Measurements from ENCODE around the gene TFDP2. TPM values are rescaled to one million over a fixed set of nuclear protein-coding genes. Genes with fewer than 3 reads are reported as not detected.

The TFDP2 gene
- total RNA-seq, result 41.8 TPM
- 10 to 100 TPM; 21.3 to 43.7 (median 34.7) TPM for polyA plus RNA-seq (ENCODE audit: insufficient read depth in 1 of 8, insufficient read length in 8 of 8, low replicate concordance in 1 of 8)
- long read RNA-seq, donor 1, partial matches to known transcripts, result 9 of 9 reads
- long read RNA-seq, donor 1, other reads (novel, unspliced or antisense), result 0 of 9 reads
- long read RNA-seq, donor 2, result 0 reads
- long read RNA-seq, donor 3, full-length matches to known transcripts, result 1 of 1 reads
- long read RNA-seq, donor 3, partial matches to known transcripts, result 0 of 1 reads
- long read RNA-seq, donor 3, other reads (novel, unspliced or antisense), result 0 of 1 reads
- long read RNA-seq, donor 4, result 0 reads
- long read RNA-seq, donor 5, full-length matches to known transcripts, result 7 of 13 reads
- long read RNA-seq, donor 5, partial matches to known transcripts, result 6 of 13 reads
- long read RNA-seq, donor 5, other reads (novel, unspliced or antisense), result 0 of 13 reads
- long read RNA-seq, donor 6, partial matches to known transcripts, result 0 of 3 reads
- long read RNA-seq, donor 6, other reads (novel, unspliced or antisense), result 0 of 3 reads
- long read RNA-seq, donor 7, partial matches to known transcripts, result 0 of 4 reads
- long read RNA-seq, donor 7, other reads (novel, unspliced or antisense), result 0 of 4 reads
- long read RNA-seq, donor 8, result 0 reads
- long read RNA-seq, donor 9, partial matches to known transcripts, result 20 of 22 reads
- long read RNA-seq, donor 9, other reads (novel, unspliced or antisense), result 0 of 22 reads
- long read RNA-seq, donor 10, partial matches to known transcripts, result 0 of 2 reads
- long read RNA-seq, donor 10, other reads (novel, unspliced or antisense), result 0 of 2 reads
- long read RNA-seq, donor 11, full-length matches to known transcripts, result 2 of 2 reads
- long read RNA-seq, donor 11, partial matches to known transcripts, result 0 of 2 reads
- long read RNA-seq, donor 11, other reads (novel, unspliced or antisense), result 0 of 2 reads

GRCh38 chr3:142148792-142149672 is at the start of gene TFDP2:
Gene TFDP2 (minus strand): TSS chr3:142149544. CDS start chr3:142101749, 47,795 bp downstream.
- Histone ChIP-seq H3K27me3 (ENCODE audit: control insufficient read depth, insufficient read depth, low read length) (no peaks in the 10 kb centered on the region), H3K27ac (ENCODE audit: low read length) (peak within 1 kb of the TSS; percentile 80), H3K4me3 (ENCODE audit: low read length) (peak within 1 kb of the TSS; percentile 71), H3K4me1 (ENCODE audit: control insufficient read depth, insufficient read depth, low read length) (peaks cover 6% of the 10 kb centered on the region), H3K9me3 (replicated peaks; ENCODE audit: control insufficient read depth, low read depth, low read length) (no peaks in the 10 kb centered on the region), H3K36me3 (ENCODE audit: control insufficient read depth, insufficient read depth, low read length) (no peaks in the 10 kb centered on the region)
- under 1% methylated on average over 79 of the region's 83 CpGs for WGBS (ENCODE audit: insufficient coverage)
- peak; percentile 97 for DNase-seq

- DNase-seq, result no peak
- Histone ChIP-seq H3K4me1 (ENCODE audit: control insufficient read depth, insufficient read depth, low read length) (no peaks in the 10 kb centered on the region), H3K4me3 (ENCODE audit: low read length) (no peak overlapping the region), H3K36me3 (ENCODE audit: control insufficient read depth, insufficient read depth, low read length) (peaks cover 2% of the 10 kb centered on the region), H3K27me3 (ENCODE audit: control insufficient read depth, insufficient read depth, low read length) (no peaks in the 10 kb centered on the region), H3K9me3 (replicated peaks; ENCODE audit: control insufficient read depth, low read depth, low read length) (no peaks in the 10 kb centered on the region), H3K27ac (ENCODE audit: low read length) (no peak overlapping the region)
These were observed 39.5 kb upstream of the TFDP2 start for GRCh38 chr3:142188846-142189245.

- Histone ChIP-seq H3K4me1 (ENCODE audit: control insufficient read depth, insufficient read depth, low read length) (no peaks in the 10 kb centered on the region), H3K9me3 (replicated peaks; ENCODE audit: control insufficient read depth, low read depth, low read length) (no peaks in the 10 kb centered on the region), H3K36me3 (ENCODE audit: control insufficient read depth, insufficient read depth, low read length) (peaks cover 7% of the 10 kb centered on the region), H3K4me3 (ENCODE audit: low read length) (no peak overlapping the region), H3K27ac (ENCODE audit: low read length) (no peak overlapping the region), H3K27me3 (ENCODE audit: control insufficient read depth, insufficient read depth, low read length) (no peaks in the 10 kb centered on the region)
- WGBS (ENCODE audit: insufficient coverage), result 100% methylated on average over 3 of the region's 6 CpGs
- peak; percentile 7 for DNase-seq
These were observed 31.5 kb upstream of the TFDP2 start for GRCh38 chr3:142180761-142181362.

- H3K4me1 ChIP-seq (ENCODE audit: control insufficient read depth, insufficient read depth, low read length), result no peaks in the 10 kb centered on the region
- H3K4me3 ChIP-seq (ENCODE audit: low read length), result no peak overlapping the region
- WGBS (ENCODE audit: insufficient coverage), result no CpG with 5 or more reads among the region's 1 CpG
- no peak for DNase-seq
- H3K36me3 ChIP-seq (ENCODE audit: control insufficient read depth, insufficient read depth, low read length), result peaks cover 13% of the 10 kb centered on the region
- no peak overlapping the region for H3K27ac ChIP-seq (ENCODE audit: low read length)
- H3K9me3 ChIP-seq (replicated peaks; ENCODE audit: control insufficient read depth, low read depth, low read length), result no peaks in the 10 kb centered on the region
- H3K27me3 ChIP-seq (ENCODE audit: control insufficient read depth, insufficient read depth, low read length), result no peaks in the 10 kb centered on the region
These were observed 26.1 kb upstream of the TFDP2 start for GRCh38 chr3:142175478-142175877.

GRCh38 chr3:142174559-142174958 is 25.2 kb upstream of the TFDP2 start:
- DNase-seq, result no peak
- H3K27me3 ChIP-seq (ENCODE audit: control insufficient read depth, insufficient read depth, low read length), result no peaks in the 10 kb centered on the region
- H3K36me3 ChIP-seq (ENCODE audit: control insufficient read depth, insufficient read depth, low read length), result peaks cover 19% of the 10 kb centered on the region
- H3K4me1 ChIP-seq (ENCODE audit: control insufficient read depth, insufficient read depth, low read length), result no peaks in the 10 kb centered on the region
- 89% methylated on average over 2 of the region's 2 CpGs for WGBS (ENCODE audit: insufficient coverage)
- H3K9me3 ChIP-seq (replicated peaks; ENCODE audit: control insufficient read depth, low read depth, low read length), result no peaks in the 10 kb centered on the region
- no peak overlapping the region for H3K27ac ChIP-seq (ENCODE audit: low read length)
- no peak overlapping the region for H3K4me3 ChIP-seq (ENCODE audit: low read length)

- Histone ChIP-seq H3K4me3 (ENCODE audit: low read length) (no peak overlapping the region), H3K36me3 (ENCODE audit: control insufficient read depth, insufficient read depth, low read length) (peaks cover 18% of the 10 kb centered on the region), H3K4me1 (ENCODE audit: control insufficient read depth, insufficient read depth, low read length) (no peaks in the 10 kb centered on the region), H3K27me3 (ENCODE audit: control insufficient read depth, insufficient read depth, low read length) (no peaks in the 10 kb centered on the region), H3K9me3 (replicated peaks; ENCODE audit: control insufficient read depth, low read depth, low read length) (no peaks in the 10 kb centered on the region), H3K27ac (ENCODE audit: low read length) (no peak overlapping the region)
- 58% methylated on average over 3 of the region's 3 CpGs for WGBS (ENCODE audit: insufficient coverage)
- no peak for DNase-seq
These were observed 19.2 kb upstream of the TFDP2 start for GRCh38 chr3:142168514-142168913.

- Histone ChIP-seq H3K36me3 (ENCODE audit: control insufficient read depth, insufficient read depth, low read length) (peaks cover 15% of the 10 kb centered on the region), H3K27me3 (ENCODE audit: control insufficient read depth, insufficient read depth, low read length) (no peaks in the 10 kb centered on the region), H3K4me3 (ENCODE audit: low read length) (no peak overlapping the region), H3K27ac (ENCODE audit: low read length) (no peak overlapping the region), H3K9me3 (replicated peaks; ENCODE audit: control insufficient read depth, low read depth, low read length) (no peaks in the 10 kb centered on the region), H3K4me1 (ENCODE audit: control insufficient read depth, insufficient read depth, low read length) (no peaks in the 10 kb centered on the region)
- no CpG with 5 or more reads among the region's 3 CpGs for WGBS (ENCODE audit: insufficient coverage)
- DNase-seq, result no peak
These were observed 15.8 kb upstream of the TFDP2 start for GRCh38 chr3:142165194-142165593.

GRCh38 chr3:142159083-142159740 is 9.9 kb upstream of the TFDP2 start:
- Histone ChIP-seq H3K36me3 (ENCODE audit: control insufficient read depth, insufficient read depth, low read length) (peaks cover under 1% of the 10 kb centered on the region), H3K9me3 (replicated peaks; ENCODE audit: control insufficient read depth, low read depth, low read length) (no peaks in the 10 kb centered on the region), H3K4me3 (ENCODE audit: low read length) (no peak overlapping the region), H3K4me1 (ENCODE audit: control insufficient read depth, insufficient read depth, low read length) (no peaks in the 10 kb centered on the region), H3K27ac (ENCODE audit: low read length) (no peak overlapping the region), H3K27me3 (ENCODE audit: control insufficient read depth, insufficient read depth, low read length) (no peaks in the 10 kb centered on the region)
- peak; percentile 33 for DNase-seq
- WGBS (ENCODE audit: insufficient coverage), result no CpG with 5 or more reads among the region's 4 CpGs

- Histone ChIP-seq H3K27ac (ENCODE audit: low read length) (no peak overlapping the region), H3K36me3 (ENCODE audit: control insufficient read depth, insufficient read depth, low read length) (no peaks in the 10 kb centered on the region), H3K4me1 (ENCODE audit: control insufficient read depth, insufficient read depth, low read length) (peaks cover 3% of the 10 kb centered on the region), H3K27me3 (ENCODE audit: control insufficient read depth, insufficient read depth, low read length) (no peaks in the 10 kb centered on the region), H3K9me3 (replicated peaks; ENCODE audit: control insufficient read depth, low read depth, low read length) (no peaks in the 10 kb centered on the region), H3K4me3 (ENCODE audit: low read length) (no peak overlapping the region)
- no peak for DNase-seq
- WGBS (ENCODE audit: insufficient coverage), result 80% methylated on average over 2 of the region's 3 CpGs
These were observed 4.8 kb upstream of the TFDP2 start for GRCh38 chr3:142154186-142154585.

All from muscle of leg (tissue), 16 donors.